Fibroblast of skin of right biceps (primary cell): Measurements from ENCODE around the gene KREMEN1.

Source experiments
- DNase-seq: peaks from one replicate; pipeline ENCODE4 v3.0.0-alpha.2; 2013

The KREMEN1 gene

DNA sequence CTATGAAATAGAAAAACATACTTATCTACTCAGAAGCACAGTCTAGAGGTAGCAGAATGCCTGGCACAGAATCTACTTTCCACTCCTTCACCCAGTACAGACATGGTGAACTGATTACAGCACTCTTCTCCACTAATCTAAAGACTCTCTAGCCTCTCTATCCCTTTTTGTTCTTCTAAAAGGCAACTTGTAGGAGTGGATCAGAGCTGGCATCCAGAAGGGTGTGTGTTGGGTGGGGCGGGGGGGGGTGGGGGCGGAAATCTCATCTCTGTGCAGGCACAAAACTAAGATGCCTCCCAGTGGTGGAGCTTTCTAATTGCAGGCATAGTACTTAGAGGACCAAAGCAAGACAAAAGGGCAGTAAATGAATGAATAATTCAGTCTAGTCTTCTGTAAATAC, 121.3 kb downstream of the KREMEN1 start:
- no peak for DNase-seq

DNA sequence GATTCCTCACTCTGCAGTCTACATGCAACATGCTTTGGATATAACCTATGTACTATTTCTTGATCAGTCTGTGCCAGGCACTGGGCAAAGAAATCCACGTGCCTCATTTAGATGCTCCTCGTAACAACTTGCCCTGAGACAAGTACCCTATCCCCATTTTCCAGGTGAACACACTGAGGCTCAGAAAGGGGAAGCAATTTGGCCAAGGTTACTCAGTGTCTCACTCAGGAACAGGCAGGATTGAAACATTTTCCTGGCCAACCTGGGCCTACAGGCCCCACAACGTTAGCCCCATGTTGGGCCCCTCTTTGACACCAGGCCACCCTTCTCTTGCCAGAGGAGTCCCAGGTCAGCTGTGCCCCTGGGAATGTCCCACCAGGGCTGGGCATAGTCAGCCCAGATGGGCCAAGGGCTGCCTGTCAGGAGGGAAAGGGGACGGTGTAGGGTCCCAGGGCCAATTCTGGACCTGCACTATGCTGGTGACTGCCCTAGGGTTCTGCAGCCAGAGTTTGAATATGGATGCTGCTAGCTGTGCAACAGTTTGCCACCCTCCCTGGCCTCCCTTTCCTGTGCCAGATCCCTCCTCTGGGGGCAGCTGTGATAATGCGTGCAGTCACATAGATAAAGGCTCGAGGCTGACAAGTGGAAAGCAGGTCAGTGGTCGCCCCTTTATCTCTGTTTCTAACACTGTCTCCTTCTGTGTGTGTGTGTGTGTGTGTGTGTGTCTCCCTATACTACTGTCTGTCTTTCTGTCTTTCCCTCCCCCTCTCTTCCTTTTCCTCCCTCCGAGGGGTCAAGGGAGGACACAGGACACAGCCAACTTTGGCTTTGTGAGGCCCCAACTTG, 122.5 kb downstream of the KREMEN1 start:
- no peak for DNase-seq

DNA sequence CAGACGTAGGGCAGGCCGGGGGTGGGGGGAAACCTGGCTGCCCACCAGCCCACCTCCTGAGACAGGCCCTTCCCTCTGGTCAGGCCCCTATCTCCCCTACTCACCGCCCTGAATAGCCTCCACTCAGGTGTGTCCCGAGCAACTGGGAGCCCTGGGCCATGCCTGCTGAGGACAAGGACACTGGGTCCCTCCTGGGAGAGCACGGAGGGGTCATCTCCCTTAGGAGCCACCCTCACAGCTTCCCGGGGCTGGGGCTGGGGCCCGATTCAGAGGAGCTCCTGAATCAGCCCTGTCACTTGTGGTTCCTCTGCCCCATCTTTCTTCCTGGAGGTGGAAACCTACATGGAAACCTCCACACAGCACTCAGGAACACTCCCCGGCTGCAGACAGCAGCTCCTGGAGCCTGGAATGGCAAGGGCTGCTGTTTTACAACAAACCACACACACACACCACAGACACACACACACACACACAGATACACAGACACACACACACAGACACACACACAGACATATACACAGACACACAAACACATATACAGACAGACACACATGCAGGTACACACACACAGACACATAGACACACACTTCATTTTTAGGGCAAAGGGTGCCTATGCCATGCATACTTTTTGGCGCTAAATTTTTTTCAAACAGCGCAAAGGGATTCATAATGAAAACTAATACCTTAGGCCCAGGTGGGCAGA, 123.3 kb downstream of the KREMEN1 start:
- no peak for DNase-seq

DNA sequence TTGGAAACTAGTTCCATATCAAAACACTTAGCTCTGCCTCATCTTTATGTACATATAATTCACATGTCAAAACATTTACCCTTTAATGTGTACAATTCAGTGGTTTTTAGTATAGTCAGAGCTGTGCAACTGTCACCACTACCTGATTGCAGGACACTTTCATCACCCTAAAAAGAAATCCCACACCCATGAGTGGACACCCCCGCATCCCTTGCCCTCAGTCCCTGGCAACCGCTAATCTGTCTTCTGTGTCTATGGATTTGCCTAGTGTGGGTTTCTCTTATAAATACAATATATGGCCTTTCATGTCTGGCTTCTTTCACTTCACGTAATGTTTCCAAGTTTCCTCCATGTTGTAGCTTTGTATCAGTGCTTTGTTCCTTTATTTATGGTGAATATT, 124.3 kb downstream of the KREMEN1 start:
- DNase-seq, result no peak

DNA sequence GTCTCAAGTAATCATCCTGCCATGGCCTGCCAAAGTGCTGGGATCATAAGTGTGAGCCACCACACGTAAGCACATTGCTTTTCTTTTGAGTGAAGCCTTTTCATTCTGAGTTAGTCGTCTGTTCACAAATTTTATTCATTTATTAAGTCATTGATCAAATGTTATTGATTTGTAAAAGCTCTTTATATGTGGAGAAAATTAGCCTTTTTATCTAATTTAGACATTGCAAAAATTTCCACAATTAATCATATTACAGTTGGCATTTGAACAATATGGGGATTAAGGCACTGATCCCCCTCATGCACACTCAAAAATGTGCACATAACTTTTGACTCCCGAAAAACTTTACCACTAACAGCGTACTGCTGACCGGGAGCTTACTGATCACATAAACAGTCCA, 125.4 kb downstream of the KREMEN1 start:
- no peak for DNase-seq

DNA sequence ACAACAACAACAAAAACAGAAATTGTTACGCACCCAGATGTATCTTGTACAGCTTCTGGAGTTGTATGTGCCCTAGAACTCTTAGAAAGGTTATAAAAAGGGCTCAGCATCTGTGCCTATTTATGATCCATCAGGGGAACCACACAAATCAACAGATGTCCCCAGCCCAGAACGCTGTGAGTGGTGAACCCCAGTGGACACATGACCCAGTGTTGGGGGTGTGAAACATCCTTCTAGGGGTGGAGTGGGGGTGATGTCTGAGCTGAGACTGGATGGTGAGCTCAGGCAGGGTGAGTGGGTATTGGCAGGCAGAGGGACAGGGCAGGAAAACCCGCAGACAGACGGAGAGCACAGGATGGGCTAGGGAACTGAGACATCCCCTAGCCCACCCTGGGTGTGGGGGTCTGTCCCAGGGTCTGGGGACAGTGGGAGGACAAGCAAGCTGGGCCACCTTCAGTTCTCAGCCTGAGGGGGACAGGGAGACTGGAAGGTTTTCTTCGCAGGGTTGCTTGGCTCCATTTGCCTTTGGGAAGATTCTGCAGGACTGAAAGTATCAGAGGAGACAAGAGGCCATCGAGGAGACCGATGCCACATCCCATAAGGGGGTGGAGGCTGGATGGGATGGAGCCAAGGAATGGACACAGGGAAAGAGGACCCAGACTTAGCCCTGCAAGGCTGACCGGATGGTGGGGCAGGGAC, 127.0 kb downstream of the KREMEN1 start:
- DNase-seq, result no peak

DNA sequence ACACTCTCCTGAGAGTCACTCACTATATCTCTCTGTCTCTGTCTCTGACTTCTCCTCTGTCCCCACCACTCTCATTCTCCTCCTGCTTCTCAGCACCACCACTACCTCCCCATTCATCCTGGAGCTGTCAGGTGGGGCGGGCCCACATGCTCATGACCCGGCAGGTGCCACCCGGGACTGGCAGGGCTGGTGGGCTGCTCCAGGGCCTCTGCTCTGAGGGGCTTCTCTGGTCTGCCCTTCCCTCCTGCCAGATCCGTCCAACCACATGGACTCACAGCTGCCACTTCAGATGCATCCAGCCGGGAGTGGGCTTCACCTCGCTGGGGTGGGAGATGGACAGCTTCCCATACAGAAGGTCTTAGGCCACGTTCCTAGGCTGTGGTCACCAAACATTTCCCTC, 128.1 kb downstream of the KREMEN1 start:
- no peak for DNase-seq

DNA sequence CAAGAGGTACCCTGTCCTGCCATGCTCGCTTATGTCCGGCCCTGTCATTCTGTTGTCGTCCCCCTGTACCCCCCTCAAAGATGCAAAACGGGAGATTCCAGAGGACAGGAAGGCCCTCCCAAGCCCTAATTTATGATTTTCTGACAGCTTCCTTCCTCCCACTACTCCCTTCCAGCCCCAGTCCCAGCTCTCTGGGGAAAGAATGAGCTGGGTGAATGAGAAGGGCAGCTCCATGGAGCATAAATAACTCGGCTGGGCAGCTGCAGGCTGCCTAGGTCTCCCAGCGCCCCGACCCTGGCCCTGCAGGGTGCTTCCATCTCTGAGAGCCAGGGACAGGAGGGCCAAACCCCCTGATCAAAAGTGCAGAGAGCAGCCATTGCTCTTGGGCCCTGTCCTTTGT, 128.9 kb downstream of the KREMEN1 start:
- no peak for DNase-seq

DNA sequence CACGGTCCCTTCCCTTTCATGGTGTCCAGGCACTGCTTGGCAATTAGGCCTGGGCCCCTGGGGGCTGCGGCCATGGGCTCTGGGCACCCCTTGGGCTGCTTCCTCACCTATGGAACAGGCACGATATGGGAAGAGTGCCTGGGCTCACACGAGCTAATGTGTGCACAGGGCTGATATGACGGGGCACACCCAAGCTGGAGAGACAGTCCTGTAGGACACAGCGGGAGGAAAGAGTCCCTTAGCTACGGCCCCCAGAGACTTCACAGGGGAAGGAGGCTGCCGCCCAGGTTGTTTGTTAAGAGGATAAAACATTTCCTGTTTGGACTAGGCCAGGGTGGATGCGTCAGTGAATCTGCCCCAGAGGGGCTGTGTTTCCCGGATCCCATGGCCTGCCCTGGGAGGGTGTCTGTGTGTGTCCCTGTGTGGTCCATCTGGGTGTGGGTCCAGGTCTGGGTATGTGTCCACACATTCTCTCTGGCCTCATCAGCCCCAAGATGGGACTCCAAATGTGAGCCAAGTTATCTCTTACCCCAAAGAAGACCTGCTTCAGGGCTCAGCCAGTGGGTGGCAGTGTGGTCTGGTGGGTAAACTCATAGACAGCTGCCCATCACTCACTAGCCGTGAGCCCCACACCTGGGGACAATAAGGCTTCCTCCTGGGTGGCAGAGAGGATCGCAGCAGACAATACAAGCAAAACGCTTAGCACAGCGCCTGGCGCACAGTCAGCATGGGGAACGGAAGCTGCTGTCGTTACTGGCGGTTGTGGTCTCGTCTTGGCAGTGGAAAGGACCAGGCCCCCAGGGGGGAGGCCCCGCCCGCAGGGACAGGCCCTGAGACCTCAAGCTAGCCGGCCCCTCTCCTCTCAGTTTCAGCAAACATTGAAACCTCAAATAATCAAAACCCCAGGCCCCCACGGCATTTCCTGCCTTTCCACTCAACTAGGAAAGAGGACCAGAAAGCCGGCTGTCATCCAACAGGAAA, 129.7 kb downstream of the KREMEN1 start:
- peak; percentile 65 for DNase-seq

DNA sequence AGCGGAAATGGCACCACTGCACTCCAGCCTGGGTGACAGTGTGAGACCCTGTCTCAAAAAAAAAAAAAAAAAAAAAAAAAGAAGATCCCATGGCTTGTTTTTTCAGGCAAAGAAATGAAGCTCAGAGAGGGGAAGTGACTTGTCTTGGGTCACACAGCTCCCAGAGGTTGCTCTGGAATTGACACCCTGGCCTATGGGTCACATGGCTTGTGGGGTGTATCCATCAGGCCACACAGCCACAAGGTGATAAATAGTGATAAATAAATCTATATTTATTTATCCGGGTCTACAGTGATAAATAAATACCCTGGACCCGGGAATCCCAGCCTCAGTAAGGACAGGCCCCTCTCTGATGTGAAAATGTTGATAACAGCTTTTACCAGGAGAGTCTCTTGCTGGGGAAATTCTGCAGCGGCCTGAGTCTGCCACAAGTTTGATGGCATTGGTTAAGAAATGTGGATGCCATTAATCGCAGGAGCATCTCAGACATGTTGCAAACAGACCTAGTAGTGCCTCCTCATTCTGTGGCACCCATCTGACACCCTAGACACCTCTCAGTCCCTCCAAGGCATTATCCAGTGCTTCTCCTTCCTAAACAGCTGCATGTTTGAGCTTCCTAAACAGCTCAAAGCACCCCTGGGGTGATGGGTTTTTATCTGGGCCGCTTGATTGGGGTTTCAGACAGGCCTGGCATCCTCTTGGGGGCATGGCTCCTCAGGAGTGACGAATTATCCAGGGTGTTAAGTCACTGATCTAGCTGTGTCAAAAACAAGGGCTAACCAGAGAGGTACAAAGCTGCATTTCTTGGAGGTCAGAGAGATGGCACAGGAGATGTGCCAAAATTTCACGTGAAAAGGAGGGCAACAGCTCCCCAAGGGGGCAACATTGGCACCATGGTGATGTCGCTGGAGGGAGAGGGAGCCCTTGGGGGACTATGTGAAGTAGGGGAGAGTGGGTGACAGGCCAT, 130.9 kb downstream of the KREMEN1 start:
- no peak for DNase-seq

DNA sequence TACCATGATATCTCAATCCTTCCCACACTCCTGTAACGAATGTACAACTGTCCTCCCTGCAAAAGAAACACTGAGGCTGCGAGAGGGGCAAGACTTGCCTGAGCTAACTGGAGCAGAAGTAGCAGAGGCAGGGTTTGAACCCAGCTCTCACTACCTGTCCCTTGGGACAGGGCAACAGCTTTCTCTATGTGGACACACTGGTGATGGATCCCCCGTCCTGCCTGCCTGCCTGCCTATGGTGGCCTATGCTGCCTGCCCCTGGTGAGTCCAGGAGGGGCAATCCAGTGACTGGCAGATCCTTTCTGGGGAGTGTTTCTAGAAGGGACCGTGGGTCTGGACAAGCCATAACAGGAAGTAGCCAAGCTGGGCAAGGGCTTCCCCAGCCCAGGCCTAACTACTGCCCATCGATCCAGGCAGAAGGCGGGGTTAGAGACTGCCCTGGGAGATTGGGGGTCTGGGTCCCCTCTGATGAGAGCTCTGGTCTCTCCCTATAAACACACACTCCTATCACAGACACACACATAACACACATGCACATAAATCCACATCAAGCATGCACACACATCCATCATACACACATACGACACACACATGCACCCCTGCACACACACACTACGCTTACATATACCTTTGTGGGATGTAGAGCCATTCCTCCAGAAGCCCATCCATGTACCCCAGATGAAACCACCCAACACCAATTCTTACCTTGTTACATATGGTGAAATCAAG, 131.8 kb downstream of the KREMEN1 start:
- no peak for DNase-seq

DNA sequence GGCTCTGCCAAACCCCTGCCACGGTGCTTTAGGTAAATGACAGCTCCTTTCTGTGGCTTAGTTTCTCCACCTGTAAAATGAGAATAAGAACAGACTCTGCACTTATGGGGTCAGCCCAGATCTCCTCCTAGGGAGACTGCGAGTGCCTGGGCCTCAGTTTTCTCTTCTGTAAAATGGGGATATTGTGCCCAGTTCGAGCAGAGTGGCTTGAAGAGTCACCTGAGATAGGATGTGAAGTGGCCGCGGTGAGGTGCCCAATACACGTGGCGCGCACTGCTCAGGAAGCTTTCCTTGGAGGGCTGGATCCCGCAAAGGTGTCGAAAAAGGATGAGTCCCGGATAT, 132.4 kb downstream of the KREMEN1 start:
- DNase-seq, result no peak

DNA sequence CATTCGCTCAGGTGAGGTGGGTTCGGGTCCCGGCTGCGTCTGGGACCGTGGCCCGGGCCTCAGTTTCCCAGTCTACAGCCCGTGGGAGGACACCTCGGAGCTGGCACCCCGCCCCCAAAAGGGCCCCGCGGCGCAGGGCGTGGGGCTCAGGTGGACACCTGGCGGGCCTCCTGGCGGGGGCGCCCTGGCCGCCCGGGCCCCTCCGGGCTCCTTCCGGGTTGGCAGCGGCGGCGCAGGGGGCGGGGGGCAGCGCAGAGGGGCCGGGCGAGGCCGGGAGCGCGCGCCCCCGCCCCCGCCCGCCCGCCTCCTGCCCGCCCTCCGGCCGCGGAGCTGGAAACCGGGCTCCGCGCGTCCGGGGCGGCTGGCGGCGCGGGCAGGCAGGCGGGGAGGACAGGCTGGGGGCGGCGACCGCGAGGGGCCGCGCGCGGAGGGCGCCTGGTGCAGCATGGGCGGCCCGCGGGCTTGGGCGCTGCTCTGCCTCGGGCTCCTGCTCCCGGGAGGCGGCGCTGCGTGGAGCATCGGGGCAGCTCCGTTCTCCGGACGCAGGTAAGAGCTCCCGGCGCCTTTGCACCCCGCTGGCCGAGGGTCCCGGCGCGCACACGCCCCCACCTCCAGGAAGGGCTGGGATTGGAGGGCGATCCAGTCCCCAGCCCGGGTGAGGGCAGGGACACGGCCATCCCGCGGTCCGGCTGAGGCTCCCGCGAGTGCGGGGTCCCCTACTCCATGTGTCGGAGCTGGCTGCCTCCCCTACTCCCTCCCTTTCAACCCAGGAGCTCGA, 132.9 kb downstream of the KREMEN1 start, which contains the start of gene EMID1:
Gene EMID1 (plus strand): TSS at position 303 of the 778 bp plus-strand sequence. CDS start 143 bp downstream, at position 446.
- peak; percentile 28 for DNase-seq

DNA sequence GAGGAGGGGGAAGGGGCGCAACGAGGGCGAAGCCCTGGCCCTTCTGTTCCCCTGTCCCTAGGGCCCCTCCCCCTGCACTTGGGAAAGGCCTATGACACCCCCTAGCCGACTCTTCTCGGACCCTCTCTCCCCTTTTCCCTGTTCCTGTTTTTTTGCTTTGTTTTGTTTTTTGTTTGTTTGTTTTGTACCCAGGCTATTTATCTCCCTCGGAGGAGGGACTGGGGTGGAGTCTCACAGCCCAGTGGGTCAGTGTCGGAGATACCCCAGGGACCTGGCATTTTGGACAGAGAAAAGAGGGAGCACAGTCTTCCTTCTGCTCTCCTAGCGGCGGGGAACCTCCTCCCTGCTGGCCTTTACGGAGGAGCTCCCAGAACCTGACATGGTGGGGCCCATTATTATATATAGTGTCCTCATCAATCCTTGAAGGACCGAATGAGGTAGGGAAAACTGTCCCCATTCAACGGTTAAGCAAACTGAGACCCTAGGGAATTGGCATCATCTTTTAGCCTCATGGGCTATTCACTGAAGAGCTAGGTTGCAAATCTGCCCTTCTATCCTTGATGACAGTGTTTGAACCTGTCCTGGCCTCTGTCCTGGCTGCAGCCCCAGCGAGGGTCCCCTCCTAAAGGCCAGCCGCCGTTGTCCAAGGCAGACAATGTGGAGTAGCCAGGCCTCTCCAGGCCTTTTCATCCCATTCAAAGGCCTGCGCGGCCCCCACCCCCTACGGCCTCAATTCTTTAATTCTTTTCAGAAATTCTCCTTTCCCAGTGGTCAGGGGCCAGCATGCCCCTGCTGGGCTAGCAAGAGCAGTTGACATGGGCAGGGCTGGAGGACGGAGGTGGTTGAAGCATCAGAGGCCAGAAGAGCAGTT, 133.8 kb downstream of the KREMEN1 start:
- DNase-seq, result no peak

DNA sequence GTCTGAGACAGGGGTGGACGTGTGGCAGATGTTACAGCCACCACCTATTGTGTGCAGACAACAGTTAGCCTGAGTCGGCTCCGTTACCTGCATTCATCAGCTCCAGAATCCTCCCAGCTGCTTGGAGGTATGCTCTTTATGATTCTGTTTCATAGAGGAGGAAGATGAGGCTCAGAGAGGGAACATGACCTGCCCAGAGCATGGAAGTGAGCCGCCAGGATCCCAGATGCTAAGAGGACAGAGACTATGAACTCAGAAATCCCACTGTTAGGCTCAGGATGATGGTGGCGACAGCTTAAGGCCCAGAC, 134.4 kb downstream of the KREMEN1 start:
- no peak for DNase-seq

DNA sequence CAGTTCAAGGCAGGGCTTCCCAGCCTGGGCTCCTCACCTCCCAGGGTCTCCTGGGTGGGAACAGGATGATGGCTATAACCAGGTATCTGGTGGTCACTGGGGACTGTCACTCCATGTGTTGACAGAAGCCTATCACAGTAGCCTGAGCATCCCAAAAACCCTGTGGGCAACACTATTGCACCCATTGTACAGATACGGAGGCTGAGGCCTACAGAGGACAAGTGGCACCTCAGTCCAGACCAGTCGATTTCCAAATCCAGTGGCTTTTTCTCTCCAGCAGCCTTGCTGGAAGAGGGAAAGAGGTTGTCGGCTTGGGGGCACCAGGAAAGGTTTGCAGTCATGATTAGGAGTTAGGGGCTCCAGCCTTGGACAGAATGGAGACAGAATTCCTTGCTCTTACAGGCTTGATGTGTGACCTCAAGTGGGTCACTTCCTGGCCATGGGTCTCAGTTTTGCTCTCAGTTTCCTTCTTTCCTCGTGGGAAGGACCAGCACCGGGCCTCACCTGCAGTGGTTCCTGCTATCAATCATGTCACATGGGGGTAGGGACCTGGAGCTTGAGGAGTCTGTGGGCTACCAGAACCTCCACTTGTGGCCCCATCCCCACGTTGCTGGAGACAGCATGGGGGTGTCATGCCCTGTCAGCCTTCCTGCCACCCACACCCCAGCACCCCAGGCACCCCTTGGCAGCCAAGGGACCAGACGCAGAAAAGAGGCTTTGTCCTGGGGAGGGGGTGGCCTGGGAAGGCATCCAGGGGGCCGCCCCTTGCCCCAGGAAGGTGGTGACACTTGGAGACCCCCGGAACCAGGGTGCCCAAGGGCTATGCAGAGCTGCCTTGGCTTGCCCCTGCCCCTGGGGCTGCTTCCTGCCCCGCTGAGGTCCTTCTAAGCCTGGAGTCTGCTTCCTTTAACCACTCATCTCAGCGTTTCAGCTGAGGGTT, 135.0 kb downstream of the KREMEN1 start:
- no peak for DNase-seq

DNA sequence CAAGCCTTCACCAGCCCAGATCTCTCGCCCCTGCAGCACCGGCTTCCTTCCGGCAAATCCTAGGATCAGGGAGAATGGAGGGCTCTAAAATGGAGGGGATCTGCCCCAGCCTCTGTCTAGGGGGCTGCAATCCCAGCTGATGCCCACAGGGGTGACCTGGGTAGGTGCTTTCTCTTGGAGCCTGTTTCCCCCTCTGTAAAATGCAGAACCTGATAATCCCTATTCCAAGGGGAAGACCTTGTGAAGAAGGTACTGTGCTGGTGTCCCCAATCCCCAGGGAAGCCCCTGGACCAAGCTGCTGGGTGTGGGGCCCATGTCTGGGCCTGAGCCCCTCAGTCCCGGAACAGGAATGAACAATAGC, 135.6 kb downstream of the KREMEN1 start:
- no peak for DNase-seq
